B cell (primary cell): Measurements from ENCODE around the gene PDE6A. TPM values are rescaled to one million over a fixed set of nuclear protein-coding genes. Genes with fewer than 3 reads are reported as not detected.

Experiments used
- ATAC-seq: fragments of 200-7000 bp; cut with Tn5 transposase; one replicate; pipeline ENCODE4 v1.10.0; 2021; ENCODE audit warnings: low read depth, mild to moderate bottlenecking, moderate number of reproducible peaks, moderate library complexity
- CTCF ChIA-PET: fragments of 350-600 bp; sonication (Branson Sonifier 250); formaldehyde crosslinking; loops from one replicate; lab custom pipeline; 2021; ENCODE audit warnings: antibody characterized with exemption, inconsistent platforms; lab: Charles Lee
- POLR2A ChIA-PET: fragments of 350-600 bp; sonication (Branson Sonifier 250); formaldehyde crosslinking; loops from one replicate; lab custom pipeline; 2021; ENCODE audit warnings: antibody characterized with exemption; lab: Charles Lee
- DNase-seq: peaks from one replicate; pipeline ENCODE4 v3.0.0; 2013
- H2AFZ ChIP-seq: 2 replicates; pipeline ENCODE4 v1.6.1; 2012; ENCODE audit warnings: mild to moderate bottlenecking, low read depth, low read length; ENCODE audit not compliant: insufficient read depth, poor library complexity, severe bottlenecking
- H3K27ac ChIP-seq, 2 donors: 1 replicate in 1 of 2; 2 replicates in 1 of 2; pipeline ENCODE4 v1.5.1; 2012 to 2013; ENCODE audit warnings: low read length in 2 of 2, mild to moderate bottlenecking in 2 of 2, moderate library complexity in 1 of 2
- H3K27me3 ChIP-seq, 4 experiments: fragments of 200-600 bp in 1 of 4; sonication (generic) in 1 of 4; replicated peaks in 1 of 4; 1 replicate in 2 of 4; 2 replicates in 2 of 4; pipeline versions ENCODE4 v1.6.1 to v1.7.0; 2013 to 2016; ENCODE audit warnings: low read length in 3 of 4, mild to moderate bottlenecking in 2 of 4, mixed read lengths in 1 of 4, moderate library complexity in 1 of 4; ENCODE audit not compliant: insufficient read depth in 4 of 4, control insufficient read depth in 3 of 4; ENCODE audit errors: control extremely low read depth in 1 of 4
- H3K36me3 ChIP-seq, 2 experiments: replicated peaks in 1 of 2; 1 replicate in 1 of 2; 2 replicates in 1 of 2; pipeline versions ENCODE4 v1.6.1 to v1.7.1; 2013; ENCODE audit warnings: low read length in 1 of 2; ENCODE audit not compliant: insufficient read depth in 2 of 2, control insufficient read depth in 1 of 2; ENCODE audit errors: control extremely low read depth in 1 of 2, extremely low read depth in 1 of 2
- H3K4me1 ChIP-seq, 2 donors: fragments of 200-600 bp in 1 of 2; sonication (generic) in 1 of 2; 1 replicate in 1 of 2; 2 replicates in 1 of 2; pipeline versions ENCODE4 v1.5.1 to v1.6.1; 2013 to 2017; ENCODE audit warnings: low read length in 2 of 2; ENCODE audit not compliant: control insufficient read depth in 2 of 2, insufficient read depth in 2 of 2
- H3K4me2 ChIP-seq: replicated peaks from 2 replicates; pipeline ENCODE3; 2012; ENCODE audit warnings: mild to moderate bottlenecking, low read depth, low read length; ENCODE audit not compliant: poor library complexity, severe bottlenecking
- H3K4me3 ChIP-seq, 5 experiments: fragments of 200-600 bp in 1 of 5; sonication (generic) in 1 of 5; 1 replicate in 3 of 5; 2 replicates in 2 of 5; pipeline versions ENCODE4 v1.5.1 to v1.7.0; 2011 to 2016; ENCODE audit warnings: low read length in 4 of 5, mild to moderate bottlenecking in 4 of 5, low read depth in 2 of 5, control low read depth in 1 of 5, moderate library complexity in 1 of 5; ENCODE audit not compliant: insufficient read depth in 1 of 5; ENCODE audit errors: control extremely low read depth in 1 of 5, extremely low read depth in 1 of 5
- H3K79me2 ChIP-seq: fragments of 200-600 bp; sonication (generic); one replicate; pipeline ENCODE4 v1.6.0; 2016; ENCODE audit warnings: low read length; ENCODE audit not compliant: control insufficient read depth, insufficient read depth
- H3K9ac ChIP-seq: fragments of 200-600 bp; sonication (generic); 2 replicates; pipeline ENCODE4 v1.6.1; 2017; ENCODE audit warnings: mild to moderate bottlenecking, low read length, moderate library complexity
- H3K9me3 ChIP-seq, 3 donors: one replicate each; pipeline versions ENCODE4 v1.6.1 to v1.7.1; 2013; ENCODE audit warnings: low read length in 2 of 3; ENCODE audit not compliant: control insufficient read depth in 2 of 3, insufficient read depth in 1 of 3; ENCODE audit errors: control extremely low read depth in 1 of 3
- H4K20me1 ChIP-seq: 2 replicates; pipeline ENCODE4 v1.6.0; 2012; ENCODE audit warnings: mild to moderate bottlenecking, low read length; ENCODE audit not compliant: insufficient read depth, control insufficient read depth, poor library complexity, severe bottlenecking
- H3K27ac Mint-ChIP-seq: one replicate; pipeline ENCODE4 v1.8.0; 2021; ENCODE audit warnings: mixed read lengths
- H3K27me3 Mint-ChIP-seq: one replicate; pipeline ENCODE4 v1.8.0; 2021; ENCODE audit warnings: mixed read lengths
- H3K4me1 Mint-ChIP-seq: one replicate; pipeline ENCODE4 v1.8.0; 2021; ENCODE audit warnings: mixed read lengths
- H3K4me3 Mint-ChIP-seq: one replicate; pipeline ENCODE4 v1.8.0; 2021; ENCODE audit warnings: mixed read lengths
- H3K9me3 Mint-ChIP-seq: one replicate; pipeline ENCODE4 v1.8.0; 2022; ENCODE audit warnings: mixed read lengths; ENCODE audit not compliant: insufficient read depth
- CTCF ChIP-seq: fragments of 200-600 bp; IDR thresholded peaks from one replicate; pipeline ENCODE4 v1.8.0; 2022; ENCODE audit warnings: antibody characterized with exemption, mild to moderate bottlenecking
- EZH2 ChIP-seq: IDR thresholded peaks from 2 replicates; pipeline ENCODE4 v1.6.1; 2012; ENCODE audit warnings: borderline replicate concordance, low read depth, mild to moderate bottlenecking, moderate library complexity, low read length; ENCODE audit not compliant: insufficient read depth, poor library complexity, severe bottlenecking
- WGBS: methylation state at CpG from one replicate; pipeline ENCODE4 v1.1.5; 2013; ENCODE audit warnings: missing lambda C conversion rate; ENCODE audit not compliant: insufficient coverage; 5-methylcytosine and 5-hydroxymethylcytosine counted together
- intact Hi-C: fragments of 100-400 bp; cut with micrococcal nuclease; formaldehyde crosslinking; loops from one replicate; pipeline ENCODE4 v1.10.0; 2022
- polyA plus RNA-seq: library from polyadenylated mRNA; depleted of rRNA; stranded (reverse); fragments of >200 nt; gene quantifications from 2 replicates; pipeline ENCODE4 v1.2.3, GENCODE V29; 2012
- total RNA-seq, 2 donors: library from RNA; stranded (reverse); fragments of 120-200 nt in 1 of 2; gene quantifications; 1 replicate in 1 of 2; 2 replicates in 1 of 2; pipeline versions ENCODE4 v1.2.3 to v1.2.4, GENCODE V29; 2013 to 2022

The PDE6A gene
- total and polyA plus RNA-seq, 2 donors (not counting 1 experiment from before 2014, with no cell fraction given): not detected

- H4K20me1 ChIP-seq: no peaks in the 10 kb centered on the region
- H3K27ac ChIP-seq: no peak overlapping the region
- no peaks in the 10 kb centered on the region for H3K9me3 Mint-ChIP-seq
- no peak overlapping the region for H2AFZ ChIP-seq
- H3K4me2 ChIP-seq: no peak overlapping the region
- POLR2A ChIA-PET: no interaction called here
- no peaks in the 10 kb centered on the region for H3K4me1 Mint-ChIP-seq
- WGBS: no CpG with 5 or more reads among the region's 6 CpGs
- H3K9me3 ChIP-seq: no peaks in the 10 kb centered on the region
- no peaks in the 10 kb centered on the region for H3K36me3 ChIP-seq
- no peak overlapping the region for H3K27ac Mint-ChIP-seq
- CTCF ChIA-PET: no interaction called here
- DNase-seq (no peak), ATAC-seq (no peak)
- H3K79me2 ChIP-seq: no peaks in the 10 kb centered on the region
- H3K27me3 ChIP-seq: no peaks in the 10 kb centered on the region
- H3K27me3 Mint-ChIP-seq: peaks cover 4% of the 10 kb centered on the region
- no peak overlapping the region for H3K9ac ChIP-seq
- H3K4me3 ChIP-seq: no peak overlapping the region
- no peak for TF ChIP-seq CTCF
- no peak for TF ChIP-seq EZH2
- H3K4me1 ChIP-seq: no peaks in the 10 kb centered on the region
- no peak overlapping the region for H3K4me3 Mint-ChIP-seq
- intact Hi-C loops: no loop called here
Observed at GRCh38 chr5:149922950-149923349, 21.6 kb downstream of the PDE6A start.

- H2AFZ ChIP-seq: no peak overlapping the region
- WGBS: no CpG with 5 or more reads among the region's 3 CpGs
- H3K4me1 Mint-ChIP-seq: no peaks in the 10 kb centered on the region
Observed at GRCh38 chr5:149921597-149921996, 23.0 kb downstream of the PDE6A start.

More at GRCh38 chr5:149921597-149921996, 23.0 kb downstream of the PDE6A start:
- no peak overlapping the region for H3K9ac ChIP-seq
- no peak overlapping the region for H3K4me2 ChIP-seq
- no peaks in the 10 kb centered on the region for H3K79me2 ChIP-seq
- ATAC-seq (no peak), DNase-seq (no peak)
- no peak overlapping the region for H3K4me3 ChIP-seq
- H3K9me3 ChIP-seq: no peaks in the 10 kb centered on the region
- intact Hi-C loops: no loop called here
- no peaks in the 10 kb centered on the region for H3K27me3 ChIP-seq
- H3K4me3 Mint-ChIP-seq: no peak overlapping the region
- H3K27ac ChIP-seq: no peak overlapping the region
- no peaks in the 10 kb centered on the region for H4K20me1 ChIP-seq
- peaks cover 11% of the 10 kb centered on the region for H3K27me3 Mint-ChIP-seq
- no peak overlapping the region for H3K27ac Mint-ChIP-seq
- no peaks in the 10 kb centered on the region for H3K36me3 ChIP-seq
- no peaks in the 10 kb centered on the region for H3K9me3 Mint-ChIP-seq
- CTCF ChIA-PET: no interaction called here
- TF ChIP-seq CTCF (no peak), EZH2 (no peak)
- H3K4me1 ChIP-seq: no peaks in the 10 kb centered on the region
- POLR2A ChIA-PET: no interaction called here
